Naive B cell (primary cell): ENCODE data around the gene DNAJC22. TPM values are rescaled to one million over a fixed set of nuclear protein-coding genes. Genes with fewer than 3 reads are reported as not detected.
A peak's percentile ranks its signal among the peaks of the same experiment; 100 is the strongest.

Experiments
- ATAC-seq, 2 donors: fragments of 150-1000 bp; cut with Tn5 transposase; 2 replicates each; pipeline ENCODE4 v1.10.0; 2021; ENCODE audit warnings: low read depth in 2 of 2, mild to moderate bottlenecking in 2 of 2, moderate library complexity in 2 of 2
- DNase-seq: peaks from one replicate; pipeline ENCODE4 v3.0.0; 2022
- H3K27ac Mint-ChIP-seq, 6 donors: one replicate each; pipeline ENCODE4 v1.8.0; 2020 to 2022; ENCODE audit warnings: mild to moderate bottlenecking in 6 of 6, mixed read lengths in 6 of 6, moderate library complexity in 5 of 6, inconsistent platforms in 2 of 6
- H3K27me3 Mint-ChIP-seq, 3 donors: one replicate each; pipeline ENCODE4 v1.8.0; 2021 to 2022; ENCODE audit warnings: mixed read lengths in 3 of 3, mild to moderate bottlenecking in 1 of 3
- H3K36me3 Mint-ChIP-seq, 2 donors: one replicate each; pipeline ENCODE4 v1.8.0; 2020 to 2022; ENCODE audit warnings: mixed read lengths in 2 of 2, inconsistent platforms in 1 of 2, mild to moderate bottlenecking in 1 of 2
- H3K4me1 Mint-ChIP-seq, 3 donors: one replicate each; pipeline ENCODE4 v1.8.0; 2020 to 2022; ENCODE audit warnings: mixed read lengths in 3 of 3, inconsistent platforms in 1 of 3, mild to moderate bottlenecking in 1 of 3, moderate library complexity in 1 of 3
- H3K4me3 Mint-ChIP-seq, 8 donors: one replicate each; pipeline ENCODE4 v1.8.0; 2020 to 2022; ENCODE audit warnings: mild to moderate bottlenecking in 8 of 8, mixed read lengths in 8 of 8, moderate library complexity in 8 of 8, inconsistent platforms in 2 of 8
- H3K9me3 Mint-ChIP-seq, 7 donors: one replicate each; pipeline ENCODE4 v1.8.0; 2020 to 2022; ENCODE audit warnings: mixed read lengths in 7 of 7, mild to moderate bottlenecking in 5 of 7, inconsistent platforms in 2 of 7, moderate library complexity in 1 of 7
- polyA plus RNA-seq, 6 donors: library from polyadenylated mRNA; unstranded; fragments of 300-500 nt; fragmentation: Illumina TruSeq; gene quantifications; one replicate each; pipeline ENCODE4 v1.2.3, GENCODE V29; 2021; ENCODE audit warnings: low read depth in 6 of 6

Gene DNAJC22
- polyA plus RNA-seq, 6 donors from 2014 or later: not detected

DNA sequence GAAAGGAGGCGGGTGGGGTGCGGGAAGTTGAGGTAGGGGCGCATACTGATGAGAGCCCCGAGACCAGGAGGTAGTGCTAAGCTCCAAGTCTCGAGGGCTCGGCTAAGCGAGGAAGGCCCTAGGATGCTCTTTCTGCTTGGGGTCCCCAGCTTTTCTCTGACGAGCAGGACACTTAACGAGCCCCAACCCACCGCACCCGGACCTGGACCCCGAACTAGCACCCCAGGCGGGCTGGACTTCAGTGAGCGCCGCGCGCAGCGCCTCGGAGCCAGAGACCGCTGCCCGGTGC, 5.0 kb upstream of the DNAJC22 start:
- Mint-ChIP-seq H3K27ac (no peak overlapping the region), H3K4me3 (peak overlapping the region in 7 of 8 donors; percentile 15 to 93 (median 58)), H3K27me3 (peaks cover 45 to 77% (median 53%) of the 10 kb centered on the region in 3 donors), H3K4me1 (peaks cover 41 to 51% (median 49%) of the 10 kb centered on the region in 3 donors), H3K9me3 (no peaks in the 10 kb centered on the region), H3K36me3 (peaks cover 0 to 9% of the 10 kb centered on the region in 2 donors)
- ATAC-seq (no peak), DNase-seq (no peak)

DNA sequence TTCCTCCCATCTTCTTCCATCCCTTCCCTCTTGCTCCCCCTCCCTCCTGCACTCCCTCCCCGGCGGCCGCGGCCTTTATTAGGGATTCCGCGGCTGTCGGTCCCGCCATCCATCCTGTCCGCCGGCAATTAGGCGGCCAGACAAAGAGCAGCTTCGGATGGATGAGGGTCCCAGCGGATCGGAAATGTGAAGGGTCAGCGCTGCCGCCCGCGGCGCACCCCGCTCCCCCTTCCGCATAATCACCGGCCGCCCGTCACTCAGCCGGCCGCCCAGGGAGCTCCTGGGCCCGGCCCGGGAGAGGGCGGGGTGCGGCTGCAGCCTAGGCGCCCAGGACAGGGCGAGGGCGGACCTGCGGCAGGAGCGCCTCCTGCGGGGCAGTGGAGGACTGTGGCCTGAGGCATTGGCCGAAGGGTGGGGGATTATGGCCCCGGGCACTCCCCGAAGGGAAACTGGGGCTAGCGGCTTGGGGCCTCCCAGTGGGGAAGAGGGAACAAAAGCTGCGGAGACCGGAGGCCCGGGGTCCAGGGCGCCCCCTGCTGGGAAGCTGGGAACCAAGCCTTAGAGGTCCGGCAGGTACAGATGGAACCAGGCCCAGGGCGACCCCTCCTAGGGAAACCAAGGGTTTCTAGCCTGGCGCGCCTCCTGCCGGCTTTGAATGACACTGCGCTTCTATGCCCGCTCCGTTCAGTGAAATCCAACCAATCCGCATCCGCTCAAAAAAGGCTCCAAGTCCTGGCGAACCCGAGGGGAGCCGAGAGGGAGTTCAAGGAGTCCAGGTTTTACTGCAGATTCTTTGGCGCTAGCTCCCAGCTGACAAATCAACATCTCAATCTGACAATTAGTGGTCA, 4.4 kb upstream of the DNAJC22 start:
- peaks cover 44 to 77% (median 53%) of the 10 kb centered on the region in 3 donors for H3K27me3 Mint-ChIP-seq
- no peaks in the 10 kb centered on the region for H3K9me3 Mint-ChIP-seq
- peaks cover 41 to 52% (median 49%) of the 10 kb centered on the region in 3 donors for H3K4me1 Mint-ChIP-seq
- peaks cover 0 to 7% of the 10 kb centered on the region in 2 donors for H3K36me3 Mint-ChIP-seq
- peak overlapping the region; percentile 74 to 93 (median 80) for H3K4me3 Mint-ChIP-seq
- DNase-seq (peak; percentile 67), ATAC-seq (peak; percentile 67 to 69)
- peak overlapping the region in 2 of 6 donors; percentile 23 to 47 for H3K27ac Mint-ChIP-seq

DNA sequence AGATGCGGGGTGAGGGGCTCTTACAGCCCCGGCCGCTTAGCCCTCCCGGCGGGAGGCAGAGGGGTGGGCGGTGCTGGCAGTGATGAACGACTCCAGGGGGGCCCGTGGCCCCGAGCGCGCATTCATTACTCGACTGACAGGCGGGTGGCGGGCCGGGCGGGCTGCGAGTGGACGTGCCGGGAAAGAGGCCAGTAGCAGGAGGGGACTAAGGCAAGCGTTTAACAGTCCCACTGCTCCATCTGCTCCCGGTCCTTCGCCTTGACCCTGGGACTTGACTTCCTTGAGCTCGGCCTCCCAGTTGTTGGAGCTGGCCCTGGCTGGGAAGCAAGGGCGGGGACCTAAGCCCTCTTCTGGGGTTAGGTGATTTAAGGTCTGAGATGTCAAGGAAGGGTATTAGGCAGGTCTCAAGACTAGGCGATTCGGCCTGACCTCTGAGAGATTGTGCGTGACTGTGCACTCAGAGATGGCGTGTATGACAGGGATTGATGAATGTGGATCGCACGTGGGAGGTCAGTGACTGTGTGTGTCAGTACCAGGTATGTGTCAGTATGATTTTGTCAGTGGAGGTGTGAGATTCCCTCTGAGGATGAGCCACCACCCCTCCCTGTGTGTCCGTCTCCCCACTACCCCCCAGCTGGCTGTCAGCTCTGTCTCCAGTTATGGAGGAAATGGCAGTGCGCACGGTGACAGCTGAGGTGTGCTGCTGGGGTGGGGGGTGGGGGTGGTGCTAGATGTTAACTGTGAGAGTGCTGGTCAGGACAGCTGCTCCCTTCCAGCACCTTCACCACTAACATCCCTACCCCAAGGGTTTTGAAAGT, 3.6 kb upstream of the DNAJC22 start:
- H3K27ac Mint-ChIP-seq: peak overlapping the region in 3 of 6 donors; percentile 5 to 59 (median 28)
- no peaks in the 10 kb centered on the region for H3K9me3 Mint-ChIP-seq
- peaks cover 0 to 7% of the 10 kb centered on the region in 2 donors for H3K36me3 Mint-ChIP-seq
- H3K4me1 Mint-ChIP-seq: peaks cover 39 to 51% (median 50%) of the 10 kb centered on the region in 3 donors
- ATAC-seq: no peak
- no peak for DNase-seq
- peak overlapping the region; percentile 74 to 93 (median 82) for H3K4me3 Mint-ChIP-seq
- peaks cover 40 to 77% (median 52%) of the 10 kb centered on the region in 3 donors for H3K27me3 Mint-ChIP-seq

DNA sequence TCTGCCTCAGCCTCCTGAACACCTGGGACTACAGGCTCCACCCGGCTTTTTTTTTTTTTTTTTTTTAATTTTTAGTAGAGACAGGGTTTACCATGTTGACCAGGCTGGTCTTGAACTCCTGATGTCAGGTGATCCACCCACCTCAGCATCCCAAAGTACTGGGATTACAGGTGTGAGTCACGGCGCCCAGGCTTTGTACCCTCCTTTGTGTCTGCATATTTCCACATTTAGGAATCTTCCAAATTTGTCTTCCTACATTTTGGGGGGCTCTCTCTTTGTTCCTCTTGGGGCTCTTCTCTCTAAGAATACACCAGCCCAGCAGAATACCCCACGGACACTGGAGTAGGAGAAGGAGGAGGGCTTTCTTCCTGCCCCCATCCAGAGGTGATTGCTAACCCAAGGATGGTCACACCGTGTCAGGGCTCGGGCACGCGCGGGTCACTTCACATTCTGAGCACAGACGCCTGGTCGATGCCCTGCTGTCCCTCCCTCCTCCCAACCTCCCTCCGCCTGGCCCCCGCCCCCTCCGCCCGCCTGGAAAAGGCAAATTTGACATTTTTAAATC, 2.1 kb upstream of the DNAJC22 start:
- Mint-ChIP-seq H3K27ac (peak overlapping the region in 1 of 6 donors; percentile 28), H3K27me3 (peaks cover 39 to 77% (median 49%) of the 10 kb centered on the region in 3 donors), H3K36me3 (peaks cover 0 to 7% of the 10 kb centered on the region in 2 donors), H3K9me3 (no peaks in the 10 kb centered on the region), H3K4me1 (peaks cover 39 to 55% (median 52%) of the 10 kb centered on the region in 3 donors), H3K4me3 (peak overlapping the region in 7 of 8 donors; percentile 45 to 89 (median 69))
- ATAC-seq (no peak), DNase-seq (no peak)

DNA sequence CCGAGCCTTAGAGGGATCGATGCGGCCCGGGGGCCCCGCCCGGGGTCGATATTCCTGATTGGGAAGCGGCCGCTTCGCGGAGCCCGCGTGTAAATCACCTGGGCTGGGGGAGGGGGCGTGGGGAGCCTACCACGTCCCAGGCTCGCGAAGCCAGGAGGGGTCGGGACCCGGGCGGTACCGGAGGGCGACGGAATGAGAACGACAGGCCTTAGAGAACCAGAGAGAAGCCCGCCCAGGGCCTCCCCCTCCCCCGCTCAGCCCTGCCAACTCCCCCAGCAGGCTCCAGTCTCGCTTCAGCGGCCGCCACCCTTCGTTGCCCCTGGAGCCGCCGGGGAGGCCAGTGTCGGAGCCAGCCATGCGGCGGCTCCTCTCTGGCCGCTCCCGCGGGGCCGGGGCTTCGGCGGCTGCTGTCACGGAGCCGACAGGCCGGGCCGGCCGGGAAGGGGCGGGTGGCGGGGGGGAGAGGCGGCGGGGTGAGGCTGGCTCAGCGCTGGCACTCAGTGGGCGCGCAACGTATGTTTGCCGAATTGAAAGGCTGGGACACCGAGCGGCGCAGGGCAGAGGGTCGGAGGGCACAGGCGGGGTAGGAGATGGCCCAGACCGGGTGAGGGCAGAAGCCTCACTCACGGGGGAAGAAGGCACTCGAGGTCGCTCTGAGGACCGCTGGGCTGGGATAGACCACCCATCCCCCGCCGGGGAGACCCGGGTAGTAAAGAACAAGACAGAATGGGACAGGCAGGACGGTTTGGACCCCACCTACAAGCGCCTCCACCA, 1.4 kb upstream of the DNAJC22 start:
- Mint-ChIP-seq H3K4me3 (peak overlapping the region; percentile 55 to 89 (median 80)), H3K4me1 (peaks cover 39 to 55% (median 52%) of the 10 kb centered on the region in 3 donors), H3K27ac (peak overlapping the region in 2 of 6 donors; percentile 20 to 86), H3K36me3 (peaks cover 0 to 7% of the 10 kb centered on the region in 2 donors), H3K27me3 (peaks cover 34 to 77% (median 50%) of the 10 kb centered on the region in 3 donors), H3K9me3 (no peaks in the 10 kb centered on the region)
- DNase-seq (no peak), ATAC-seq (peak; percentile 24 to 40)

DNA sequence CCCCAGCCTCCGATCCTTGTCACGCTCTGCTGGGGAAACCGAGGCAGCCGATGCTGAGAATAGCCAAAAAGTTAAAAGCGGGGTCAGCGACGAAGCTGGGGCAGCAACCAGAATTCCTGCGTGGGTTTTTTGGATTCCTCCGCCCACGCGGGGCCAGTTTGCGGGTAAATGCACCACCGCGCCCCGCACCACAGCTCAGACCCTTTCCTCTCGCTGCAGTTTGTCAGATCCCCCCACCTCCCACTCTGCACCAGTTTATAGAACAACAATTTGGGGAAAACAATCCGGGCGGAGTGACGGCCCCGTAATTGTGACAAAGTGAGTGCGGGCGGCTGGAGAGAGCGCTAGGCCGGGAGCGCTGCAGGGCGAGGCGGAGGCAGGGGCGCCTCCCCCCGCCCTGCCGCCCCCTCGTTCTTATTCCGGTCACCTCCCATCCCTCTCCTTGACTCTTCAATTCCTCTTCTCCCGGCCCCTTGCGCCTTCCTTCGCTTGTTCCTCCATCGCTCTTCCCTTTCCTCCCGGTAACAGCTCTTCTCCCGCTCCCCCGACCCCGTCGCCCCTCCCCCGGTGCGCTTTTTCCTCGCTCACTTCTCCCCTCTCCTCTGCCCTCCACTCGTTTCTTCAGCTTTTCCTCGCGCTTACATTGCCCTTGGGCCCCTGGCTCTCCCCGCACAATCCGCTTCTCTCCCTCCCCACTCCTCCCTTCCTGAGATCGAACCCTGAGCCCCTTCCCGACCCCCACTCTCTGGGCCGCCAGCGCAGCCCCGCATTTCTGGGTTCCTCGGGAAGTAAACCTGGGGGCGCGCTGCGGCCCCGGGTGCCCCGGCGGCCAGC, 646 bp upstream of the DNAJC22 start:
- H3K9me3 Mint-ChIP-seq: no peaks in the 10 kb centered on the region
- peaks cover 36 to 77% (median 58%) of the 10 kb centered on the region in 3 donors for H3K27me3 Mint-ChIP-seq
- peaks cover 0 to 7% of the 10 kb centered on the region in 2 donors for H3K36me3 Mint-ChIP-seq
- ATAC-seq: no peak
- DNase-seq: no peak
- H3K4me1 Mint-ChIP-seq: peaks cover 36 to 55% (median 52%) of the 10 kb centered on the region in 3 donors
- H3K27ac Mint-ChIP-seq: peak overlapping the region in 2 of 6 donors; percentile 43 to 51
- H3K4me3 Mint-ChIP-seq: peak overlapping the region; percentile 70 to 92 (median 88)

DNA sequence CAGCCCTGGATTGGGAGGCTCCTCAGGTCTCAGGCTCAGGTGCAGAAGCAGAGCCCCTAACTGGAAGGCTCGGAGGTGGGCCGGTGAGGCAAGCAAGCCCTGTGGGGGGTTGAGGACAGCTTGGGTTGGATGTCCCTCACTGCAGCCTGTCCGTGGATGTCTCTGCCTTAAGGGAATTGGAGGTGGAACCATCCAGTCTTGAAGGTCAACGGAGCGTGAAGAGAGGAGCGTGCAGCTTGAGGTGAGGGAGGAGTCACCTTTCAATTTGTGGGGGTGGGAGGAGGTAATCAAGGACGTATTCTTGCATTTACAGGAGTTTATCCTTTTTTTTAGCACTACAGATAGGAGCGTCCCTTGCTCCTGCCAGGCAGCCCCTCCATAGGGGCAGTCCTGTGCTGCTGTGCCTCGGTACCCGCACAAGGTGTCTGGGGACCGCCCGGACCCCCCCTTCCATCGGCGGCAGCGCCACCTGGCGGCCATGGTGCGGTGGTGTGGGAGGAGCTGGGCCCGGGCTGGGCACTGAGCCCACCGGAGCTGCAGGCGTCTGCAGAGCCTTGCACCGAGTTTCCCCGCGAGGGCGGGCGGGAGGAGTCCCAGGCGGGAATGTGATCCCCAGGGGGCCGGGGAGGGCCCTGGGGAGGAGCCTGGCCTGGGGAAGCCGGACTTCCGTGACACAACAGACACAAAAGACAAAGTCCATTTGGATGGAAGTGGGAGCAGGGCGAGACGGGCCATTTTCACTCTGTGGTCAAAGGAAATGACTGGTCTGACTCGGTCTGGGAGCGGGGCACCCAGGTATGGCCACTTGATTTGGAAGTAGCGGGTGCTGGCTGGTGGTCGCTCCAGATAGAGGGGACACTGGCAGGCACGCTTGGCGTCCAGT, 864 bp downstream of the DNAJC22 start:
- Mint-ChIP-seq H3K9me3 (no peaks in the 10 kb centered on the region), H3K4me3 (peak overlapping the region; percentile 50 to 92 (median 88)), H3K27ac (peak overlapping the region in 3 of 6 donors; percentile 41 to 47 (median 43)), H3K36me3 (peaks cover 0 to 7% of the 10 kb centered on the region in 2 donors), H3K4me1 (peaks cover 36 to 51% (median 50%) of the 10 kb centered on the region in 3 donors), H3K27me3 (peaks cover 40 to 89% (median 72%) of the 10 kb centered on the region in 3 donors)
- ATAC-seq (peak; percentile 80 to 82), DNase-seq (peak; percentile 76)

DNA sequence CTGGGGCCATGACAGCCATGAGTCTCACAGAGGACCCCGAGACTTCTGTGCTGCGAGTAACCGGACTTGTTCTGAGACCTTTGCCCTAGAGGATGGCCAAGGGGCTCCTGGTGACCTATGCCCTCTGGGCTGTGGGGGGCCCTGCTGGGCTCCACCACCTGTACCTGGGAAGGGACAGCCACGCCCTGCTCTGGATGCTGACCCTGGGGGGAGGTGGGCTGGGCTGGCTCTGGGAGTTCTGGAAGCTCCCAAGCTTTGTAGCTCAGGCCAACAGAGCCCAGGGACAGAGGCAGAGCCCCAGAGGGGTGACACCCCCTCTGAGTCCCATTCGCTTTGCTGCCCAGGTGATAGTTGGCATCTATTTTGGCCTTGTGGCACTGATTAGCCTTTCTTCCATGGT, 2.1 kb downstream of the DNAJC22 start:
- no peak overlapping the region for H3K27ac Mint-ChIP-seq
- H3K36me3 Mint-ChIP-seq: peaks cover 0 to 7% of the 10 kb centered on the region in 2 donors
- ATAC-seq (no peak), DNase-seq (no peak)
- H3K9me3 Mint-ChIP-seq: no peaks in the 10 kb centered on the region
- peaks cover 30 to 38% (median 38%) of the 10 kb centered on the region in 3 donors for H3K4me1 Mint-ChIP-seq
- H3K4me3 Mint-ChIP-seq: peak overlapping the region in 3 of 8 donors; percentile 32 to 56 (median 34)
- H3K27me3 Mint-ChIP-seq: peaks cover 41 to 85% (median 71%) of the 10 kb centered on the region in 3 donors

DNA sequence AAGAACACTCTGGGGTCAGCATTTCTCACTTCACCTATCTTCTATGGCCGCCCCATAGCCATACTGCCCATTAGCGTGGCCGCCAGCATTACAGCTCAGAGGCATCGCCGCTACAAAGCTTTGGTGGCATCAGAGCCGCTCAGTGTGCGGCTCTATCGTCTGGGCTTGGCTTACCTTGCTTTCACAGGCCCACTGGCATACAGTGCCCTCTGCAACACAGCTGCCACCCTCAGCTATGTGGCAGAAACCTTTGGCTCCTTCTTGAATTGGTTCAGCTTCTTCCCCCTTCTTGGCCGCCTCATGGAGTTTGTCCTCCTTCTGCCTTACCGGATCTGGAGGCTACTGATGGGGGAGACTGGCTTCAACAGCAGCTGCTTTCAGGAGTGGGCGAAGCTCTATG, 2.6 kb downstream of the DNAJC22 start:
- Mint-ChIP-seq H3K27ac (no peak overlapping the region), H3K4me1 (peaks cover 26 to 33% (median 33%) of the 10 kb centered on the region in 3 donors), H3K36me3 (peaks cover 0 to 7% of the 10 kb centered on the region in 2 donors), H3K4me3 (peak overlapping the region in 2 of 8 donors; percentile 25 to 34), H3K9me3 (no peaks in the 10 kb centered on the region), H3K27me3 (peaks cover 41 to 81% (median 73%) of the 10 kb centered on the region in 3 donors)
- DNase-seq: no peak
- ATAC-seq: no peak

DNA sequence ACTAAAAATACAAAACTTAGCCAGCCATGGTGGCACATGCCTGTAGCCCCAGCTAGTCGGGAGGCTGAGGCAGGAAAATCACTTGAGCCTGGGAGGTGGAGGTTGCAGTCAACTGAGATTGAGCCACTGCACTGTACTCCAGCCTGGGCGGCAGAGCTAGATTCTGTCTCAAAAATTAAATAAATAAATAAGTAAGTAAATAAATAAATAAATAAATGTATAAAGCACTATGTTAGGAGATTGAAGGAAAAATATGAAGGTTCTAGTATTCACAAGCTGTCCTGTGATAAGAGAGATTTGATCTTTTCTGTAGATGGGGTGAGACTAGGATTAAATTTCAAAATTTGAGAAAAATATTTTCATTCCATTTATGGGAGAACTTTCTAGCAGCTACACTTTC, 5.7 kb downstream of the DNAJC22 start:
- Mint-ChIP-seq H3K4me1 (peaks cover 9 to 11% (median 9%) of the 10 kb centered on the region in 3 donors), H3K9me3 (no peaks in the 10 kb centered on the region), H3K27me3 (peaks cover 43 to 77% (median 66%) of the 10 kb centered on the region in 3 donors), H3K4me3 (no peak overlapping the region), H3K36me3 (no peaks in the 10 kb centered on the region), H3K27ac (no peak overlapping the region)
- DNase-seq (no peak), ATAC-seq (no peak)

DNA sequence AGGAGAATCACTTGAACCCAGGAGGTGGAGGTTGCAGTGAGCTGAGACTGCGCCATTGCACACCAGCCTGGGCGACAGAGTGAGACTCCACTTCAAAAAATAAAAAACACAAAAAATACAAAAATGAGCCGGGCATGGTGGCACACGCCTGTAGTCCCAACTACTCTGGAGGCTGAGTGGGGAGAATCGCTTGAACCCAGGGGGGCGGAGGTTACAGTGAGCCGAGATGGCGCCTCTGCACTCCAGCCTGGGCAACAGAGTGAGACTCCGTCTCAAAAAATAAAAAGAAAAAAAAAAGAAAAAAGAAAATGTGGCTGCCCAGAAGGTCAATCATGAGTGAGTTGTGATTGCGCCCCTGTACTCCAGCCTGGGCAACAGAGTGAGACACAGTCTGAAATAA, 9.2 kb downstream of the DNAJC22 start:
- Mint-ChIP-seq H3K4me1 (peaks cover 0 to 6% (median 4%) of the 10 kb centered on the region in 3 donors), H3K4me3 (no peak overlapping the region), H3K27me3 (peaks cover 41 to 56% (median 51%) of the 10 kb centered on the region in 3 donors), H3K9me3 (no peaks in the 10 kb centered on the region), H3K27ac (no peak overlapping the region), H3K36me3 (no peaks in the 10 kb centered on the region)
- ATAC-seq: no peak
- no peak for DNase-seq
